HG03342 (cell line): ENCODE measurements around the gene RAPGEF5.

ENCODE experiments used
- ATAC-seq: cut with Tn5 transposase; IDR thresholded peaks from one replicate; pipeline ENCODE4 v1.9.1; 2021; ENCODE audit warnings: mild to moderate bottlenecking, moderate library complexity; ENCODE audit not compliant: unreplicated experiment

The RAPGEF5 gene

DNA sequence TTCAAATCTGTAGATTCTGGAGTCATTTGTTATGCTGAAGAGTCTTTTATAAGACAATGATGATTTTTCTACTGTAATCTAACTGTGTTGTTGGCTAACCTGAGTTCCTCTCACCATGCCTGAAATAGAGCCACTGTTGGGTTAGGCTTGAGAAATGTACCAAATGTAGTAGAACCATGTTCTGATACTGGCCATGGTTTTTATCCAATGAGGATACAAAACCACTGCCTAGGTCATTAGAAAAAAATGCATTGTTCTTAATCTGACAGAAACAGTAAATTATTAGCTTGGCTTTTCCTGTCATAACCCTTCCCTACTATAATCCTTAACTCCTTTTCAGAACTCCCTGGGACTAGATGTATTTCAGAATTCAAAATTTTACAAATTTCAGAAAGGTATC is 86.6 kb downstream of the RAPGEF5 start:
- ATAC-seq, result no peak

DNA sequence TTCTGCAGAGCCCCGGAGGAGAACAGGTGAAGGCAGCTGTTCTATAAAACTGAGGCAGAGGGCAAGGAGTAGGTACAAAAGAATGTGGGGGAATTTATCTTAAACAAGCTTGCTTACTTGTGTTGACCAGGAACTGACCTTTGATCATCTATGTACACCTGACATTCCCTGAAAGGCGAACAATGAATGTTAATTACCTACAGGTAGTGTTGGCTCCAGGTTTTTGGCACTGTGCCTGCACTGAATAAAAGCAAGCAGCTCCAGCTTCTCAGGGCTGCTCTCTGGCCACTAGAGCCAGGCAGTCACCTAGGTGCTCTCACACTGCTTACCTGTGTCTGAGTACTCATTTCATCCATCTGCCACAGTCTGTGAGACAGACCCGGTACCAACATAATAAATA is 87.0 kb downstream of the RAPGEF5 start:
- ATAC-seq, result no peak

DNA sequence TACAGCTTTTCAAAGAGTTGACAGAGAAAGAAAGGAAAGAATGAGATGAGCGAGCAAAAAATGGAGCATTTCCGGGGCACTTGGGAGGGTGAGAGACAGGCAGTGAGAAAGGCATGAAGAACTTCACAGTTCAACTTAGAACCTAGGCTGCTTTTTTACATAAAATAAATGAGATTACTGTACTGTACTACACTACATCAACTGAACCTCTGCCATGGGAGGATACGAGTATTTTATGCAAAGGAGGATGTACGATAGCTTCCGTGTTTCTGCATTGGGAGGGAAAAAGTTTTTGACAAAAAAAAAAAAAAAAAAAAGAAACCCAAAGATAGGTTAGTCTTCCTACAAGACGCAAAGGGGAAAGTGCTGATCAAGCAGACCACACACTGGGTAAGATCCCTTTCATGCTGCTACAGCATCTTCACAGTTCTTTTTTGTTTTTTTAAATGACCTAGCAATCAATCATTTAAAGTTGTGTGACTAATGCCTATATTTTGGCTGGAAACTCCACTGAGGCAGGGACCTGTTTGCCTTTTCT is 88.0 kb downstream of the RAPGEF5 start:
- no peak for ATAC-seq

DNA sequence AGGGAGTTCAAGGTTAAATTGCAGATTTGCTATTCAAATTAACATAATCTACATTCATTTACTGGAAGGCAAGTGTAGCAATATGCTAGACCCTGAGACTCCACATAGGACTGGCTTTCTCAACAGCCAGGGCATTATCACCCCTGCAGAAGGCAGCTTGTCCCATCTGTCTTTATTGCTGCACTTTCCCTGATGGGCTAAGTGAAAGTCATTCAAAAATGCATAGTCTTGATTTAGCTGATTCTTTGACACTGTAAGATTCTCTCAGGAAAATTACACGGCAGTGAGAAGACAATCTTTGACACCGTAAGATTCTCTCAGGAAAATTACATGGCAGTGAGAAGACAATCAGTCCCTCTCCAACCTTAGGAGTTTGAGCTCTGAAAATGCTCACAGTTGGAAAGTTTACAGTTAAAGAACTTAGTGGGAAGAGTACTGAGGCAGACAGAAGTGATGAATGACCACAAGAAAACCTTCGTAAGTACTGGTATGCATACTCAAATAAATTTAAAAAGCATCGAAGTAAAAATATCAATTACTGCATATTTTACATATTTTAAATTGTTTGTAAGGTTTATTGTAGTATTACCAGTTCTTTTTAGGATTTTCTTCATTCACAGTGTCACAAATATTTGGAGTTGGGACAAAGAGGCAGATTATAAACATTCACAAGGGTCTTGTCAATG is 88.9 kb downstream of the RAPGEF5 start:
- no peak for ATAC-seq

DNA sequence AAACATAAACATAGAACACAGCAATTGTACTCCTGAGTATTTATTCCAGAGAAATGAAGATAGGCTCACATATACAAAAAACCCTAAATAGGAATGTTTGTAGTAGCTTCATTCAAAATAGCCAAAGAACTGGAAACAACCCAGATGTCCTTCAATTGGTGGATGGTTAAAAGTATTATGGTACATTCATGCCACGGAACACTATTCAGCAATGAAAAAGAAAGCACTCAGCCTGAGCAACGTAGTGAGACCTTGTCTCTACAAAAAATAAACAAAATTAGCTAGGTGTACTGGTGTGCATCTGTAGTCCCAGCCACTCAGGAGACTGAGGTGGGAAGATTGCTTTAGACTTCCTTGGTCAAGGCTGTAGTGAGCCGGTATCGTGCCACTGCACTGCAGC is 94.4 kb downstream of the RAPGEF5 start:
- no peak for ATAC-seq

DNA sequence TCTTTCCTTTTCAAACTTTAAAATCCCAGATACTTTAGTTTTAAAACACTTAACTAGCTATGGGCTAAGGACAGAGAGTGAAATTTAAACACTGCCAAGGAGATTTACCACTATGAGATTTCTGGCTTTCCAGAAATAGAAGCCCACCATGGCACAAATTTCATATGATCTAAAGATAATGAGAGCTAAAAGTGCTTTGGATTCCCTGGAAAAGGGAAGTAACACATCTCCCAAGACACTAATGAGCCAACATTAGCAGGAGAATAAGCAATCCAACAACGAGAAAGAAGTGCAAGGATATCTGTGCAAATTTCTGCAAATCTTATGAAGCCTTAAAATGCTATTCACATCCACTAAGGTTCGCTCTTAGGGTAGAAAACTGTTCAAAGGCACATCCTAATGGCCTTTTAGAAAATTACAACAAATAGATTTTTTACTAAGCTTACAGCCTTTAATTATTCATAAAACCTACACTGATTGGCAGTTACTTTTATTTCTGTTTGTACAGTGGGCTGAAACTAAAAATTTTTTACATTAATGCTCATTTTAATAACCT is 100.3 kb downstream of the RAPGEF5 start:
- ATAC-seq, result no peak

DNA sequence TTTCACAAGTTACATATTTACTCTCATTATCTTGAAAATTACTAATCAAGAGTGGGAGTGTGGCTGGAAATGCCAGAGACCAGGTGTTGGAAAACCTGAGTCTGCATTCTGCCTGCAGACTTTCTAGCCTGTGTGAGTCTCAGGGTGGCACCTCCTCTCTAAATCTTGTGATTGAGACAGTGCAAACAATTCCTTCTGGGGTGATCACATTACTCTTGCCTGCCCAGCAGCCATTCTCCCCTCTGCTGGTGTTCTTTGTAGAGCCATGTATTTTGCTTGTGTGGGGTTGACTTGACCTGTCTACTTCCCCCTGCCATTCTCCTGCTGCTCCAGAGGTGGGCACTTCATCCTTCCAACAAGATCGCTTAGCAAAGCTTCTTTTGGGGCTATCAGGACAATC is 101.1 kb downstream of the RAPGEF5 start:
- ATAC-seq, result no peak

DNA sequence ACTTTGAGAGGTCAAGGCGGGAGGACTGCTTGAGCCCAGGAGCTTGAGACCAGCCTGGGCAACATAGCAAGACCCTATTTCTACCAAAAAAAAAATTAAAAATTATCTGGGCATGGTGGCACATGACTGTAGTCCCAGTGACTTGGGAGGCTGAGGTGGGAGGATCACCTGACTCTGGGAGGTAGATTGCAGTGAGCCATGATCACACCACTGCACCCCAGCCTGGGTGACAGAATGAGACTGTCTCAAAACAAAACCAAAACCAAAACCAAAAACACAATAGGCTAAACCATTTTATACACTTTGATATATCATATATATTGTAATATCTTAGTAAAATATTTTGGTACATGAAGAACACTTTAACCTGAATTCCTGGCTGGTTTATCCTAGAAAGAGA is 101.6 kb downstream of the RAPGEF5 start:
- no peak for ATAC-seq

DNA sequence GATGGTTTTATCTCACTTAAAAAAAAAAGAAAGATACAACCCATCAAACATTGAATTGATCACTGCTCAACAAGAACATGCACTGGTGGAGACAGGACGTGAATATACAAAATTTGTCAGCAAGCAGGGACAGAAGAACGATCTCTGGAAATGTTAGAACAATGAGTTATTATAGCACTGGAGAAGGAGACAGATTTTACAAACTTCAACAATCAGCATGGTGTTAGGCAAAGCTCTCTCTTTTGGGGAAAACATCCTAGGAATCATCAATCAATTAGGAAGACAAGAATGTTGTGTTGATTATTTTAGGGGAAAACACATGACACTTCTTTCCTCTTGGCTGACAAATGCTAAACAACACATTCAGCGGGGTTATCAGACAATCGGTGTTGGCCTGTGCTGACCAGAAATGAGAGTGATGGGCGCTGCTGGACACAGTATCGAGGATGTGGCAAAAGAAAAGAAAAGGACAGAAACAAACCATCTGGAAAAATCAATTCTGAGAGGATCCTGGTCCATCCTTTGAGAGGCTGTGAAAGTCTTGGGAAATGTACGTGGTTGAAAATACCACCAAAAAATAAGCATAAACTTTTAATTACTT is 103.9 kb downstream of the RAPGEF5 start:
- ATAC-seq, result no peak

DNA sequence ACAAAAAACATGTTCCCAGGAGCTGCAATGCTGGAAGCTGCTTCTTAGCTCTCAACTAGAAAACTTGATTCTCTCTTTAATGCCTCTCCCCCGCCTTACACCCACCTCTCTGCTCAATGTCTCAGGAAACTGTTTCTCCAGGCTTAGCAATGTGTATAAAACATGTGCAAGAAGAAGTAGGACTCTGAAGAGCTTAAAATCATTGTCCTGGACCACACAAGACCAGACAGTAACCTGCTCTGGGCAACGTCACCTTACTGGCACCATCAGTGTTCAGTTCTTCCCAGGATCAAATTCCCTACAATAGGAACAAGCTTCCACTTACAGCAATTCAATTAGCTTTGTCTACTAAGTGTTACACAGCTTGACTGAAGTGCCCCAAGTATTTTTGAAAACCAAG is 104.9 kb downstream of the RAPGEF5 start:
- ATAC-seq, result no peak

DNA sequence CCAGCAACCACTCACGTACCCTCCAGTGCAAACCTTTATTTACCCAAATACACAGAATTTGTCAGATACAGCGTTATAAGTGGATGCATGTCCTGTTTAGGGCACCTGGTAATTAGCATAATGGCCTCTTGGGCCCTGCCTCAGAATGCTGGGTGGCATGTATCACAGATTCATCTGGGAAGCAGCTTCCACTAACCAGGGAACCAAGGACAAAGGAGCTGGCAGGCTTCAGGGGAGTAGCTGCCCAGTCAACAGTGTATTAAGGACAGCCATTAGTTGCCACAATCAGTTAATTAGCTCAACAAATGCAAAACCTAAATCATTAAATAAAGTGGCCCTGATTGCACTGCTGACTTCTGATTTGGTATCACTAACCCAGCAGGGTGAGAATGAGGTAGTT is 105.7 kb downstream of the RAPGEF5 start:
- ATAC-seq, result no peak

DNA sequence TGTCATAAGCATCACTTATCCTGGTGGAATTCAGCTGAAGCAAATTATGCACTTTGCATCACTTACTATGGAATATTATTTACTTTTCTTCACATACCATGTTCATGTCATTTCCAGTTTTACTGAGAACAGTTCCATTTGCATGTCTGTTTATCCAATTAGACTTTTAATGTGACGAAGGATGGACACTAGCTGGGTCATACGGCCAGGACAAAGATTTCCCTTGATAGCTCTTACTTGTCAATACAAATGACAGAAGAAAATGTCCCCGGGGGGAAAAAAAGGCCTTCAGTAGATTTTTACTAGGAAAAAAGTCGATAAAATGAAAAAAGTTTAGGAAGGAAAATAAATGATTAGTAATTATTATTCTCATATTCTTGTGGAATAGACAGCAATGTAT is 106.6 kb downstream of the RAPGEF5 start:
- no peak for ATAC-seq

DNA sequence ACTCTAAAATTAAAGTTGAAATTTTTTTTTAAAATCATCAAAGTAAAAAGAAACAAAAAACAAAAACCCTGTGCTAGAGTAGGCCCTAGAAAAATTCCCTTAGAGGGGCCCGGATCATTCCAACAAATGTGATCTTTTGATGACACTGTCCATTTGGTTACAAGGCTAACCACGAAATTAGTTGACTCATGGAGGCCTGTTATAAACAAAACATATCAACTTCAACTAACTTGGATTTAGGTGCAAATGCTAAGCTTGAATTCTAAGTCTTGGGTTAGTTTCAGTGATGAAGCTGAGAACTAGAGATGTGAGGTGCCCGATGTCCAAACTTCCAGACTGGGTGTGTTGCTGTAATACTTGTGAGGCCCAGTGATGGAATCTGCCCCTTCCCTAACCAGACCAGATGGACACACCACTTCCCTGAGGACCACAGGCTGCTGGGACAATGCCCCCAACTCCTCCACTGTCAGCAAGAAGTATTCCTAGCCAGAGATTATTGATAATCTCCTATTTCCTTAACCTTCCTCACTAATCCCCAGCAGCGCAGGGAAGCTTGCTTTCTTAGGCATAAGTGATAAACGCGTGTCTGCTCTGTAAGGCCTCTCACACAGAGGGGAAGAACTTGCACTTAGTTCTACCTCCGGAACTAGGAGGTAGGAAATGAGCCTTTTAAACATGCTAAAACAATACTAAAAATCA is 108.7 kb downstream of the RAPGEF5 start:
- no peak for ATAC-seq

DNA sequence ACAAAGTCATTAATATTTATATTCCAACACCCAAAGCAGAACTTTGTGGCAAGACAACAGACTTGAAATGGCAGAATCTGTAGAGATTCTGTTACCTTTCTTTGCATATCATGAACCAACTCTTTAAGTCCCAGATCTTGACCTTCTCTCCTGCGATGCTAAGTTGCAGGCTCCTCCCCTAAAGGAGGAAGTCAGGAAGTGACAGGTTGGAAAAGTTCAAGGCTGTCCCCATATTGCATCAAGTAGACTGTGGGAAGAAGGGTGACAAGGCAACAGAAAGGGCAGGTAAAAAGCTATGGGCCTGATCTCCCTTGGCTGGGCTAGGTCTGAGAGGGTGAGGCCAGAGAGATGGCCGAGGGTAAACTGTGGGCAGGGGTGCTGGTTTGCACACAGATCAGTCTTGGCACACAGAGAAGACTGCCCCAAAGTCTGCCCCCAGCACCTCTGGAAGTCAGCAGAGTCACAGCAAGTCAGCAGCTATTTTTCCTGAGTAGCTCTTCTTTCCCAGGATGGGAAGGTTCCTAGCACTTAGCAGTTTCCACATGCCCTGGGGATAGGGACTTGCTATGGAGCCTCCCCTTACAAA is 115.1 kb downstream of the RAPGEF5 start:
- ATAC-seq, result no peak

DNA sequence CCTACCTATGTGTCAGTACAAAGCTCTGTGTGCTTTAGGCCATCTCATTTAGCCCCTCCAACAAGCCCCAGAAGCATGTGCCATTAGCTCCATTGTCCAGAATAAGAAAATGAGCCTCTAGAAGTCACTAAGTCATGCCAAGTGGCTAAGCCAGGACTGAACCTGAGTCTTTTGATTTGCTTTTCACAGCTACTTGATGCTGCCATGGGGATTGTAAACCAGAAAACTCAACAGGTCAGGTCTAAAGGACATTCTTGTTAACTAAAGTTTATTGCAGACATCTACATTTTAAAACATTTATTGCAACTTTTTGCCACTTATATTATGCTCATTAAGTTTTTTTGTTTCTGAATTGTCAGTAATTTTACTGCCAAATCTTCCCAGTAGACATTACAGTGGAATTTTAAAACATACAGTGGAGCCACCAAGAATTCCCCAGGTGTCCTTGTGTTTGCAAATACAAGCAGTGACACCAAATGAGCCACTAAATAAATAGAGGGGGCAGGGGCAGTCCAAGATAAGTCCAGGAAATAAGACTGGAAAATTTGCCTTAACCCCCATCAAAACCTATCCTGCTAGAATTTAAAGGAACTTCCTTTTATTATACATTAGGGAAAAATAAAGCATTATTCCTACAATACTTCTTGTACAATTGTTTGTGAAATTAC is 115.9 kb downstream of the RAPGEF5 start:
- no peak for ATAC-seq

DNA sequence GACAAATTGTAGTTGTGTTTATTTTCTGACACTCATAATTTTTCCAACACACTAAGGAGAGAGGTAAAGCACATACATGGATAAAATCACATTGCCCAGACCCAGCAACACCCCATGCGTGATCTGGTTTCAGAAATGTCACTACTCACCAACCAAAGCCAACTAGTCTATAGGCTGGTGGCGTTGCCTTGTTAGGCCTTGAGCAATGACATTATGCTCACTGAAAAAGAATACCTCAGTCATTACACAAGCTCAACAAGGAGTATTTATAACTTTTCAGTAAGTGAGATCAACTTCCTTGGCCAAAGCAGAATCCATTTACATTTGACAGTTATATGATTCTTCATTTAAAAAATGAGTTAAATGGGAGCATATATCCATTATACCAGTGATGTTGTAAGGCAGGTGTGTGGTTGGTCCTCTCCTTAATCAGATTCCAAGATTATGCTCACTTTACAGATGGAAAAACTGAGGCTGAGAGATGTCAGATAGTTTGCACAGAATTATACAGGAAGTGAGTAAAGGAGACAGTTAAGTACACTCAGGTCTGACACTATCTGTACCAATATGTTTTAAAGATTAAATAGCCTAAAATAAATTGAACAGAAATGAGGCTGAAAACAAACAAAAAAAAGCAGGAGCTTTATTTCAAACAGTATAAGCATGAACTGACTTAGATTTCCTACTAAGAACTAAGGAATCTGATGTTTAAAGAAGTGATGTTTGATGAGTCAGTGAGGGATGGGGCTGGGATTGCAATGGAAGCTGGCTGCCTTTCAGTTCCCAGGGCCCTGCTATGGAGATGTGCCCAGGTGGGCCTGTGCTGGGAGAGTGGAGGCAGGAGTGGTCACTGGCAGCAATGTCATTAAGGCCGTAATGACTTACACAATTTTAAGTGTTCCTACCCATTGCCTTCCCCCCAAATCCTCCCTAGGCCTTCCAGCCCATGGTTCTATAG is 118.3 kb downstream of the RAPGEF5 start:
- ATAC-seq, result no peak

DNA sequence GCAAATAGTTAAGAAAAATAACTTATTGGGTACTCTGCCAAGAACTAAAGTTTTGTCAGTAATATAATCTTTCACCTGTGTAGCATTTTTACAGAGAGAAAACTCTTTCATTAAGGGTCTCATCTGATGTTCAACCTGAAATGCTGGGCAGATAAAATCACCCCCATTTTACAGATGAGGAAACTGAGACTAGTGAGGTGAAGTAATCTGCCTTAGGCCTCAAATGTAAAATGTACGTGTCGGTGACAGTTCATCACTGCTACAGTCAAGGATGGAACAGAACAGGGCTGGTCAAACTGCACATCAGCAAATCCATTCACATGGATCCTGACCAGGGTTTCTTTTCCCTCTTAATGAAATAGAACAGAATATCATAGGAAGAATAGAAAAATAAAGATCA is 121.8 kb downstream of the RAPGEF5 start:
- no peak for ATAC-seq

DNA sequence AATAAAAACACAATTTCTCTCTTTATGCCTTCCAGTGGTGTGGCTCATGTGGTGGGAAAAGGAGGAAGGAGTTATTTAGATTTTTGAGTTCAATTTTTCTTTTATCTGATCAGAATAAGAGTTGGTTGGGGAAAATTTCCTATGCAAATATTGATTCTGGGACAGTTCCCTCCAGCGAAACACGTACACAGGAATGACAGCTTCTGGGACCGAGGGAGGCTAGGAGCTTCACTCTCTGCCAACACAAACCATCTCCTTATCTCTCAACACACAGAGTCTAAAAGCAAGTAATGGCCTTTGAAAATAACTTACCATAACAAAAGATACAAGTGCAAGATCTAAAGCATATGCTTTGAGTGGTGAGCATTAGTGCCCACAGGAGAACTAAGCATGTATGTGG is 122.7 kb downstream of the RAPGEF5 start:
- no peak for ATAC-seq

DNA sequence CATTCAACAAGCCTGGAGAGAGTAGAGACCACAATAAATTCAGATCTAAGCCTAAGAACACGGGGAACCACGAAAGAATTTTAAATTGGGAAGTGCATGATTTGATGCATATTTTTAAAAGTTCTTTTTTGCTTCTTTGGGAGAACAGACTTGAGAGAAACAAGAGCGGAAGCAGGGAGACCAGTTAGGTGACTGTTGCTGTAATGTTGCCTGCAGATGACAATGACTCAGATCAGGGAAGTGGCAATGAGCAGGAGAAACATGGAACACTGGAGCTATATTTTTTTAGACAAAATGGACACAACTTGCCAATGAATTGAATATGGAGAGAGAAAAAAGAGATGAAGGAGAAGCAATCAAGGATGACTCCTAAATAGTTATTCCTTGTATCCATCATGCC is 125.1 kb downstream of the RAPGEF5 start:
- ATAC-seq, result no peak

DNA sequence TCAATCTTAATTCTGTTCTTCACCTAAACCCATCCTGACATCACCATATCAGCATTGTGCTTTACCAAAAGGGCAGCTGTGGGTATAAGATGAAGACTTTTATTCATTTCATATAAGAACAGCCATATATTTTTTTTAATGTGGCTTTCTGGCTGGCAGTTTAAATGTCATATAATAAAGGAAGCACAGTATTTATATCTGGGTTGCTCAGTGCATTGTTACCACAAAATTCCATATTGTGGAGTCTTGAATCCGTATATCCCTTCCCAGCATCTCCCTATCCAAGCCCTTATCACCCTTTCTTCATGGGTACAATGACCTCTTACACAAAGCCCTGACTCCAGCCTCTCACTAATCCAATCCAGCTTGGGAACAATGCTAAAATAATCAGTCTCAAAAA is 125.8 kb downstream of the RAPGEF5 start:
- ATAC-seq, result no peak
